Stimulated activated effector memory CD8-positive, alpha-beta T cell treated with anti-CD3 and anti-CD28 coated beads, Interleukin-12 subunit alpha, Interleukin-12 subunit beta, amount 100 ng/mL, for 72 hours (primary cell): Measurements from ENCODE around the gene NKAIN1.
A peak's percentile ranks its signal among the peaks of the same experiment; 100 is the strongest.

Source experiments
- ATAC-seq: fragments of 150-1000 bp; cut with Tn5 transposase; 2 replicates; pipeline ENCODE4 v1.10.0; 2021
- DNase-seq, 2 donors: peaks; one replicate each; pipeline ENCODE4 v3.0.0; 2021 to 2022; ENCODE audit warnings: low spot score in 2 of 2
- H3K27ac Mint-ChIP-seq: one replicate; pipeline ENCODE4 v1.8.0; 2022; ENCODE audit warnings: mild to moderate bottlenecking, mixed read lengths
- H3K36me3 Mint-ChIP-seq: one replicate; pipeline ENCODE4 v1.8.0; 2022; ENCODE audit warnings: mild to moderate bottlenecking, mixed read lengths
- H3K4me1 Mint-ChIP-seq: one replicate; pipeline ENCODE4 v1.8.0; 2022; ENCODE audit warnings: mixed read lengths
- H3K4me3 Mint-ChIP-seq: one replicate; pipeline ENCODE4 v1.8.0; 2022; ENCODE audit warnings: mild to moderate bottlenecking, mixed read lengths
- H3K9me3 Mint-ChIP-seq: one replicate; pipeline ENCODE4 v1.8.0; 2022; ENCODE audit warnings: mixed read lengths

Gene NKAIN1

DNA sequence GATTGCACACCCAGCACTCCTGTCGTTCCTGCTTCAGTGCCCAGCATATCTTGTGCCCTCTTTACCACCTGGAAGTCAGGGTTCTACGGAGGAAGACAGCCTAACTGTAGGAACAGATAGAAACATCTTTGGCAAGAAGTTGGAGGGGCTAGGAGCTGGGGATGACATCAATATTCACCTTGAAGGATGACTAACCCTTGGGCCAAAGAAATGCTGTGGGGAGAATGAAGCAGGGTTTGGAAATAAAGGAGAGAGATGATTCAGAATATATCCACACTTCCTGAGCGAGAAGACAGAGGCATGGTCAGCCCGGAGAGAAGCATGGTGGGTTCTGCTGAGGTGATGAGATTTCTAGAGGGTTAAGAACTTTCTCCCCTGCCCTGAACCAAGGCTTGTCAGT, 4.6 kb upstream of the NKAIN1 start:
- ATAC-seq = no peak
- H3K27ac Mint-ChIP-seq = no peak overlapping the region

DNA sequence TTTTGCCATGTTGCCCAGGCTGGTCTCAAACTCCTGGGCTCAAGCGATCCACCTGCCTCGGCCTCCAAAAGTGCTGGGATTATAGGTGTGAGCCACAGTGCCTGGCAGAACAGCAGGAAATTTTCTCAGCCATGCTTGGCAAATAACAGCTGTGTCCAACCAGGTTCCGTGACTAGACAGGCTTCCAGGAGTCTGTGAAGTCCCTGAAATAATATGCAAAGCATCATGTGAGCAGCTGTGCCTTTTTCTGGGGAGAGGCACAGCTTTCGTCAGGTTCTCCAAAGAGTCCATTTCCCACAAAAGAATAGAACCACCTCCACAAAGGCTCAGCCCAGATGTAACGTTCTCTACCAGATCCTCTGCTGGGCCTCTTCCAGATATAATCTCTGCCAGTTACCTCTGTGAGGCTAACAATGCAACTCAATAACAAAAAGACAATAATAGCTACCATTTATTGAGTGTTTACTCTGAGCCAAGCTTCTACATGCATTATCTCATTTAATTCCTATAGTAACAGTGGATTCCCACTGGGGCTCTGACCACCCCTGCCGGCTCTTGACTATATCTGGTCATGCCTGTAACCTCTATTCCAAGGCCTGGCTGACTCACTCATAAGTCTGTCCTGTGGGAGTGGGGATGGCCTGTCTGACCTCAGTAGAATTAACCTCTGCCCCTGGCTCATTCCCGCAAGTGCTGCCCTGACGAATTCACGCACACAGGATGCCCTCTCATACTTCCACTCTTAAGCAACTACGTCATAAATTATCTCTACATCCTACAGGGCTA, 4.0 kb upstream of the NKAIN1 start:
- Mint-ChIP-seq H3K27ac (no peak overlapping the region), H3K36me3 (peaks cover 3% of the 10 kb centered on the region), H3K4me1 (peaks cover 5% of the 10 kb centered on the region), H3K4me3 (no peak overlapping the region), H3K9me3 (no peaks in the 10 kb centered on the region)
- no peak for DNase-seq
- no peak for ATAC-seq

More for the DNA sequence above, 4.6 kb upstream of the NKAIN1 start:
- DNase-seq = no peak
- Mint-ChIP-seq H3K36me3 (no peaks in the 10 kb centered on the region), H3K4me1 (no peaks in the 10 kb centered on the region), H3K4me3 (no peak overlapping the region), H3K9me3 (no peaks in the 10 kb centered on the region)

DNA sequence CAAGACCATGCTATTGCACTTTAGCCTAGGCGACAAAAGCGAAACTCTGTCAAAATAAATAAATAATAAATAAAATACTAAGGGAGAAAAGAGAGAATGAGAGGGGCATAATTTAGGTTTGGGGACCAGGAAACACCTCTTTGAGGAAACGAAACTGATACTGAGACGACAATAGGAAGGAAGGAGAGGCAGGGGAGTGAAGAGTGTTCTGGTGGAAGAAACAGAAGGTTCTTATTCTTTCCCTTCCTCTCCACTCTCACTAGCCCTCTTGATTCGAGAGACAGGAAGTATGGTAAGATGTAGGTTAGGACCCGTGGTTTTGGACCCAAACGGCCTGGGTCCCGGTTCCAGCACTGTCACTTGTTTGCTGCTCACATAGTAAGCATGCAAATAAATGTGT, 1.6 kb upstream of the NKAIN1 start:
- H3K4me1 Mint-ChIP-seq = peaks cover 8% of the 10 kb centered on the region
- no peak overlapping the region for H3K27ac Mint-ChIP-seq
- H3K9me3 Mint-ChIP-seq = no peaks in the 10 kb centered on the region
- DNase-seq (no peak), ATAC-seq (no peak)
- H3K4me3 Mint-ChIP-seq = no peak overlapping the region
- H3K36me3 Mint-ChIP-seq = peaks cover 5% of the 10 kb centered on the region

DNA sequence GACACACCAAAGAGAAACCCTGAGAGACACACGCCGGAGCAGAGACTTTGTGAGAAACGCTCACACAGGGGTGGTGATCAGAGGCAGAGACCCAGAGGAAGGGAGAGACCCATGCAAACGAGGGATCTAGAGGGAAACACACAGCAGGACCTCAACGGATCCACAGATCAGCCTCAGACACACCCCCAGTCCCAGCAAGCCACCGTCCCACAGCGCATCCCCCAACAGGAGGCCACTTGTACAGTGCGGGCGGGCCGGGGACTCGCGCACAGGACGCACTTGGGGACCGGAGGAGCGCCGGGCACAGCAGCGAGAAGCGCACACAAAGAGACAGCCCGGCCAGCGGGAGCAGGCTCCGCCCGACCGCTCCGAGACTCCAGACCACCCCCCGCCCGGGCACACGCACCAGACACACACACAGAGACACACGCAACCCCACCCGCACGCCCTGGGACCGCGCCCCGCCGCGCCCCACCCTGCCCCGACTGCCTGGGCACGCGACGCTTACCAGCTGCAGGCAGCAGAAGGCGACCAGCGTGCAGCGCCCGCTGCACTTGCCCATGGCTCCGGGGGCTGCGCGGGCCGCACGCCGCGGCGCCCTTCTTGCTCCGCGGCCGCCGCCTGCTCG, 587 bp downstream of the NKAIN1 start:
- ATAC-seq = peak; percentile 29
- Mint-ChIP-seq H3K9me3 (no peaks in the 10 kb centered on the region), H3K27ac (no peak overlapping the region)

DNA sequence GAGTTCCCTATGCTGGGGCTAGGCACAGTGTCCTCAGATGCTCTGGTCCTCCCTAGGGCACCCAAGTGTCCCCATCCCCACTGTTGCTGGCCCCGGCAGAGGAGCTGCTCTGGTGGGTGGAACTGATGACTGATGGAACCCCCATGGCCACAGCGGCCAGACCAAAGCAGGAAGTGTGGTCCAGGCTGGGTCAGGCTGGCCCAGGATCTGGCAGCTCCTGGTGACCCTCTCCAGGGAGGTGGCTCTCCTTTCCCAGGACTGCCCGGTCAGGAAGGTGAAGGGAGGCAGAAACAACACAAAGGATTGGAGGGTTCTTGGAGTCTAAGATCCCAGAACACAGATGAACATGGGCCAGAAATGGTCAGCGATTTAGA, 1.1 kb downstream of the NKAIN1 start:
- no peaks in the 10 kb centered on the region for H3K9me3 Mint-ChIP-seq
- H3K4me3 Mint-ChIP-seq = peak overlapping the region; percentile 50
- H3K4me1 Mint-ChIP-seq = peaks cover 8% of the 10 kb centered on the region
- DNase-seq (no peak), ATAC-seq (peak; percentile 20)
- no peak overlapping the region for H3K27ac Mint-ChIP-seq
- peaks cover 5% of the 10 kb centered on the region for H3K36me3 Mint-ChIP-seq

More for the DNA sequence above, 587 bp downstream of the NKAIN1 start:
- peaks cover 5% of the 10 kb centered on the region for H3K36me3 Mint-ChIP-seq
- DNase-seq = peak in 1 of 2 donors; percentile 52
- peaks cover 8% of the 10 kb centered on the region for H3K4me1 Mint-ChIP-seq
- H3K4me3 Mint-ChIP-seq = peak overlapping the region; percentile 50

DNA sequence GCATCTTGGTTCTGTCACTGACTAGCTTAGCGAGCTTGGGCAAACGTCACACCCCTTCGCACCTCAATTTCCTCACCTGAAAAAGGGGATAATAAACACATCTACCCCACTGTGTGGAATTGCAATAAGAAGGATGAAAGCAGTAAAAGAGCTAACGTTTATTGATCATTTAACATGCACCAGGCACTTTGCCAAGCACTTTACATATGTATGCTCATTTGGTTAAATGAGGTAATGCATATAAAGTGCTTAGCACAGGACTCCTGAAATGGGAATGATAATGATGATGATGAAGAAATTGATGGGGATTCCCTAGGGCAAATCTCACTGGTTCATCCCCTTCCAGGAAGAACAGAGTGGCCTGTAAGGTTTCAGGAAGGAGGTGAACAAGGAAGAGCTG, 4.8 kb downstream of the NKAIN1 start:
- H3K36me3 Mint-ChIP-seq = peaks cover 5% of the 10 kb centered on the region
- no peak overlapping the region for H3K4me3 Mint-ChIP-seq
- H3K27ac Mint-ChIP-seq = no peak overlapping the region
- no peak for DNase-seq
- no peak for ATAC-seq
- H3K4me1 Mint-ChIP-seq = peaks cover 8% of the 10 kb centered on the region
- no peaks in the 10 kb centered on the region for H3K9me3 Mint-ChIP-seq

DNA sequence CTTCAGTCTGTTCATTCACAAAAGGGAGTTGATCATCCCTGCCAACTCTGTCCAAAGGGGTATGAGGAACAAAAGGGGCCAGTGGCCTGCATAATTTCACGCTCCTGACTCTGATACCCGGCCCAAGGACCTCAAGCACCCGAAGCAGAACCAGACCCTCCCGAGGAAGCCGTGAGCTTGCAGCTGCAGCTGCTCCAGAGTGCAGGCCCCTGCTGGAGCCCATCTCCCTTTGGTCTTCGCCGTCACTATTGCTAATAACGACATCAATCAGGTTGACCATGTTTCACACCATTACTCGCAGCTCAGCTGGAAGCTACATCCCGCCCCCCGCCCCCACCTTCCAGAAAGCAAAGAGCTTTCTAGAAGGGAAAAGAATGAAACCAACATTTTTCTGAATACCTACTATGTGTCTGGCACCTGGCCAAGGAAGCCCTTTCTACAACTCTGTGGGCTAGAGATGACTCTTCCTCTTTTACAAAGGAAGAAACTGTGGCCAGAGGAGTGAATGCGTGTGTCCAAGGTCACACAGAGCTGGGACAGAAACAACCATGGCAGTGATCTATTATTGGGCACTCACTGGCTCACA, 5.5 kb downstream of the NKAIN1 start:
- H3K36me3 Mint-ChIP-seq = peaks cover 5% of the 10 kb centered on the region
- DNase-seq (no peak), ATAC-seq (no peak)
- no peak overlapping the region for H3K4me3 Mint-ChIP-seq
- H3K9me3 Mint-ChIP-seq = no peaks in the 10 kb centered on the region
- H3K27ac Mint-ChIP-seq = no peak overlapping the region
- H3K4me1 Mint-ChIP-seq = peaks cover 8% of the 10 kb centered on the region

DNA sequence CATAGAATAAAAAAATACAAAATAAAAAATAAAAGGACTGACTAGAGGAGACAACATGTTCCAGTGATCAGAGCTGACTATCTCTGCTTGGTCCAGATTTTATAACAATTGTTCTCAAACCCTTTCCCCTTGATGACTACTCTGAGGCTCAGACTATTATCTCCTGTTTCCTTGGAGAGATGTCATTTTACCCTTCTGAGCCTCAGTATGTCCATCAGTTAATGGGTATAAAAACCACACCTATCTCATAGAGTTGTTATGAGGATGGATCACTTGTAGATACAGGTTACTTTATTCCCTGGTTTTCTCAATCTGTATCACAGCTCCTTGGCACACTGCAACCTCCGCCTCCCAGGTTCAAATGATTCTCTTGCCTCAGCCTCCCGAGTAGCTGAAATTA, 7.0 kb downstream of the NKAIN1 start:
- Mint-ChIP-seq H3K36me3 (no peaks in the 10 kb centered on the region), H3K4me1 (no peaks in the 10 kb centered on the region), H3K27ac (no peak overlapping the region), H3K4me3 (no peak overlapping the region), H3K9me3 (no peaks in the 10 kb centered on the region)
- no peak for ATAC-seq
- no peak for DNase-seq

DNA sequence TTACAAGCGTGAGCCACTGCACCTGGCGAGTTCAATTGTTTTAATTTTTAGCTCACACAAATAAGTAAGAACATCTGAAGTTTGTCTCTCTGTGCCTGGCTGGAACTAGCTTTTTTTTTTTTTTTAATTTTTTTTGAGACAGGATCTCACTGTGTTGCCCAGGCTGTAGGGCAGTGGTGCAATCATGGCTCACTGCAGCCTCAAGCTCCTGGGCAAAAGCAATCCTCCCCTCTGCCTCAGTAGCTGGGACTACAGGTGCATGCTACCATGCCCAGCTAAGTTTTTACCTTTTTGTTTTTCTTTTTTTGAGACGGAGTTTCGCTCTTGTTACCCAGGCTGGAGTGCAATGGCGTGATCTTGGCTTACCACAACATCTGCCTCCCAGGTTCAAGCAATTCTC, 7.9 kb downstream of the NKAIN1 start:
- H3K9me3 Mint-ChIP-seq = no peaks in the 10 kb centered on the region
- H3K4me1 Mint-ChIP-seq = no peaks in the 10 kb centered on the region
- H3K27ac Mint-ChIP-seq = no peak overlapping the region
- H3K36me3 Mint-ChIP-seq = no peaks in the 10 kb centered on the region
- H3K4me3 Mint-ChIP-seq = no peak overlapping the region
- ATAC-seq (no peak), DNase-seq (no peak)

DNA sequence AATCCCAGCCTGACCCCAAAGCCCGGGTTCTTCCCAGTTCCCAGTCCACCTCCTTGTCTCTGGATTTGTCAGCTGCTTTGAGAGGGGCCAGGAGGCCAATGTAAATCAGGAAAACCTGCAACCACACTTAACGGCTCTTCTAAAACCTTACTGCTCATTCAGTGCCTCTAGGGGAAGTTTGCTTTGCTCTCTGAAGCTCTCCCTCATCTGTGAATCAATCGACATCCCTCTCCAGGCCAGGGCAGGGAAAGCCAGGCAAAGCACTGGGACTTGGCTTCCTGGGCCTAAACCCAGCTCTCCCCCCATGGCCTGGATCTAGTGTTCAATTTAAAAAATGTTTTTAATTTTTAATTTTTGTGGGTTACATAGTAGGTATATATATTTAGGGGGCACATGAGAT, 9.3 kb downstream of the NKAIN1 start:
- Mint-ChIP-seq H3K9me3 (no peaks in the 10 kb centered on the region), H3K36me3 (no peaks in the 10 kb centered on the region), H3K4me1 (no peaks in the 10 kb centered on the region), H3K4me3 (no peak overlapping the region), H3K27ac (no peak overlapping the region)
- ATAC-seq (no peak), DNase-seq (no peak)

DNA sequence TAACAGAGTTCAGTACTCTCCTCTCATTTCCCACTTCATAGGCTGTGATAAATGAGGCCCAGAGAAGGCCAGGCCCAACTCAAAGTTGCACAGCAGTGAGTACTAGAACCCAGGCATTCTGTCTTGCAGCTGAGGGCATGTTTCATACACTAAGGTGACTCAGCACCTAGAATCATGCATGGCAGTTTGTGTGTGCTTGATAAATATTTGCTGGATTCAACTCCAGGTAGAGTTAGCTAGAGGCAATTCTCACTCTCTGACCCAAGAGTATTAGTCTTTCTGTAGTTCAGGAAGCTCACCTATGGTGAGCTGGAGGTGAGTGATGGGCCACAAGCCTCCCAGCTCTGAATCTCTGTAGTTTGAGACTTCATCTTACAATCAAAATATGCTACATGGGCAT, 10.7 kb downstream of the NKAIN1 start:
- H3K36me3 Mint-ChIP-seq = no peaks in the 10 kb centered on the region
- ATAC-seq = no peak
- H3K27ac Mint-ChIP-seq = no peak overlapping the region

DNA sequence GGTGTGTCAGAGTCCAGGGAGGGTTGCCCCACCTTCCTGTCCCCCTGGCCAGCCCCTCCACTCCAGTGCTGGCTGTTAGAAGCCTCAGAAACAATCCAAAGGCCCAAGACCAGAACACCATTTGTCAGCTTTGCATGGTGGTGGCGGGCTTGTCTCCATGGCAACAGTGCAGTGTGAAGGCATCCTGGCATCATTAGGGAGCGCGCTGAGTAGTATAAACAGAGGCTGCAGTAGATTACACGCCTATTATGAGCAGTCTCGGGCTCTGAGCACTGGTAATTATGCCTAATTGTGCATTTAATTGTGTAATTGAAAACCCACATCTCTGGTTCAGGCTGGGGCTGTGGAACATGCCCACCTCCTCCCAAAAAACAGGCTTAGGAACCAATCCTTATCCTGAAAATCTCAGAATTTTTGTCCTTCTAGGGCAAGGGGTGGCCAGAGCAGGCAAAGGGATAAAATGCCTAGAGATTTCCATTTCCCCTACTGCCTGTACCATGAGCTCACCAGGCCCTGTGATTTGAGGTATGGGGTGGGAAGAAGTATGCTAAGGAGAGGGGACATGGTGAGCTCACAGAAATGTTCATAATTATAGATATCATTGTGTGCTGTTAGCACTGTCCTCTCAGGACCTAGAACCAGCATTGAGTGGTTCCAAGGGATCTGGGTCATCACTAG, 11.7 kb downstream of the NKAIN1 start:
- no peaks in the 10 kb centered on the region for H3K4me1 Mint-ChIP-seq
- H3K4me3 Mint-ChIP-seq = no peak overlapping the region
- no peak overlapping the region for H3K27ac Mint-ChIP-seq
- no peak for ATAC-seq
- no peaks in the 10 kb centered on the region for H3K9me3 Mint-ChIP-seq
- H3K36me3 Mint-ChIP-seq = no peaks in the 10 kb centered on the region
- DNase-seq = no peak

More for the DNA sequence above, 10.7 kb downstream of the NKAIN1 start:
- no peaks in the 10 kb centered on the region for H3K4me1 Mint-ChIP-seq
- DNase-seq = no peak
- H3K4me3 Mint-ChIP-seq = no peak overlapping the region
- no peaks in the 10 kb centered on the region for H3K9me3 Mint-ChIP-seq

DNA sequence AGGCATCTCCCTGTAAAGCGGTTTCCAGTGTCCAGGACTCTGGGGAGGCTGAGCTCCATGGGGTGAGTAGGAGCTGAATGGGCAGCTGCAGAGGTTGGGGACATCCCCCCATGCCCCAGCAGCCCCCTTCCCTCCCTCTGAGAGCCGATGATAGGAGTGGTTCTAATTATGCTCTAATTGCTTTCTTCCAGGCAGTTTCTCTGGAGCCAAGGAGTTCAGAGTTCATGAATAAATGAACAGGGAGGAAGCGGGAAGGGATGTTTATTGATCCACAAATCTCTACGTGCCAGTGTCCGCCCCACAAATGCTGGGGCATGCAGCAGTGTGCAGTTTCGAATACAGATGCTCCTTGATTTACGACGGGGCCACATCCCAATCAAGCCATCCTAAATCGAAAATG, 15.6 kb downstream of the NKAIN1 start:
- H3K9me3 Mint-ChIP-seq = no peaks in the 10 kb centered on the region
- no peaks in the 10 kb centered on the region for H3K4me1 Mint-ChIP-seq
- no peak overlapping the region for H3K27ac Mint-ChIP-seq
- no peaks in the 10 kb centered on the region for H3K36me3 Mint-ChIP-seq
- no peak overlapping the region for H3K4me3 Mint-ChIP-seq
- no peak for ATAC-seq
- DNase-seq = no peak

DNA sequence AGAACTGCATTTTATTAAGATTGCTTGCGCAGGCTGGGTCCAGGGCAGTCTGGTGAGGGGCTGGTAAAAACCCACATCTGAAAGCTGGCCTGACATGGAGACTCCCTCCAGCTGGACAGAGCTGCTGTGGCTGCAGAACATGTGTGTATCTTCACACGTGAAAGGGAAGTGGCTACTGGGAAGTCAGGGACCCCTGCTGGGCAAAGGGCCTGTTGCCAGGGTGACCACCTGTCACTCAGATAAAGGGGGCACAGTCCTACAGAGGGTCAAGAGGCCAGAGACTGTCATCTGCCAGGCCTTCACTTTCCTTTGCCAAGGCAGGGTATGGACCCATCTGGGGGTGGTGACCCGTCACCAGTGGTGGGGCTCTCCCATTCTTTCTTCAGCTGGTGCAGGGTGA, 17.5 kb downstream of the NKAIN1 start:
- ATAC-seq (no peak), DNase-seq (no peak)
- H3K36me3 Mint-ChIP-seq = no peaks in the 10 kb centered on the region
- H3K4me1 Mint-ChIP-seq = no peaks in the 10 kb centered on the region
- H3K9me3 Mint-ChIP-seq = no peaks in the 10 kb centered on the region
- H3K27ac Mint-ChIP-seq = no peak overlapping the region
- H3K4me3 Mint-ChIP-seq = no peak overlapping the region

DNA sequence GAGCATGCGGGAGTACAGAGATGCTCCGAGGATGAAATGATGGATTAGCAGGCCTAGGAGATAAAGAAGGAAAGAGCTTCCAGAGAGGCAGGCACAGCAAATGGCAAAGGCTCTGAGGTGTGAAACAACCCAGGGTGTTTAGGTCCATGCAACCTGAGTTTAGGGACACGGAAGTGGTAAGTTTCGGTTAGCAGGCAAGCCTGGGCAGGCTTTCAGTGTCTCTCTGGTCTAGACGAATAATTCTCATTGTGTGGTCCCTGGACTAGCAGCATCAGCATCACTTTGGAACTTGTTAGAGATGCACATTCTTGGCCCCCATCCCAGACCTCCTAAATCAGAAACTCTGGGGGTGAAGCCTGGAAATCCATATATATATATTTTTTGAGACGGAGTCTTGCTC, 18.6 kb downstream of the NKAIN1 start:
- Mint-ChIP-seq H3K9me3 (no peaks in the 10 kb centered on the region), H3K4me3 (no peak overlapping the region), H3K36me3 (no peaks in the 10 kb centered on the region), H3K4me1 (no peaks in the 10 kb centered on the region), H3K27ac (no peak overlapping the region)
- DNase-seq (no peak), ATAC-seq (no peak)

DNA sequence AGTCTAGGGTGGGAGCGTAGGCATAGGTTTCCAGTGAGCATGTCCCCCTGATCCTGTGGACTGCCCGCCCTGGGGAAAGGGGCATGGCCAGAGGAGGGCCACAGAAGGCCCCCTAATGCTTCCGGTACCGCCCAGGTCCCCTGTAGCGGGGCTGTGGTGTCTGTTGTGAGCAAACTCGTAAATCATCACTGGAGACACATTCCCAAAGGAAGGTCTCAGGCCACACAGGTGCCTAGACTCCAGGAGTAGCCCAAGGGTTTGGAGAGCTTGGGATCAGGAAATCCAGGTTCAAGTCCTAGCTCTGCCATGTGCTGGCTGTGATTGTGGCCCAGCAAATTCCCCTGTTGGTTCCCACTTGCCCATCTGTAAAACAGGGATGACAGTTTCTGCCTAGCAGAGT, 20.2 kb downstream of the NKAIN1 start:
- no peak overlapping the region for H3K4me3 Mint-ChIP-seq
- H3K9me3 Mint-ChIP-seq = no peaks in the 10 kb centered on the region
- no peaks in the 10 kb centered on the region for H3K4me1 Mint-ChIP-seq
- no peak for DNase-seq
- H3K27ac Mint-ChIP-seq = no peak overlapping the region
- ATAC-seq = no peak
- no peaks in the 10 kb centered on the region for H3K36me3 Mint-ChIP-seq
